HG03196 (cell line): Measurements from ENCODE around the gene LRRC26.
A peak's percentile ranks its signal among the peaks of the same experiment; 100 is the strongest.

Source experiments
- ATAC-seq: cut with Tn5 transposase; IDR thresholded peaks from one replicate; pipeline ENCODE4 v1.9.1; 2021; ENCODE audit not compliant: unreplicated experiment

Gene LRRC26

GRCh38 chr9:137157618-137158415 lies 12.0 kb downstream of the LRRC26 start:
- ATAC-seq = no peak

- ATAC-seq = no peak
Measured at GRCh38 chr9:137156567-137157375, 13.1 kb downstream of the LRRC26 start.

GRCh38 chr9:137152844-137153405 lies 16.9 kb downstream of the LRRC26 start:
- ATAC-seq = no peak

GRCh38 chr9:137150617-137151457 lies 19.0 kb downstream of the LRRC26 start:
- peak; percentile 46 for ATAC-seq

GRCh38 chr9:137149942-137150616 lies 19.8 kb downstream of the LRRC26 start:
- ATAC-seq = peak; percentile 15

- no peak for ATAC-seq
Measured at GRCh38 chr9:137149363-137149762, 20.5 kb downstream of the LRRC26 start.

- ATAC-seq = no peak
Measured at GRCh38 chr9:137148661-137149060, 21.2 kb downstream of the LRRC26 start.

GRCh38 chr9:137148242-137148641 lies 21.6 kb downstream of the LRRC26 start:
- ATAC-seq = no peak

- no peak for ATAC-seq
Measured at GRCh38 chr9:137147793-137148160, 22.1 kb downstream of the LRRC26 start.

- ATAC-seq = no peak
Measured at GRCh38 chr9:137147091-137147792, 22.6 kb downstream of the LRRC26 start.

GRCh38 chr9:137146527-137146918 lies 23.3 kb downstream of the LRRC26 start:
- no peak for ATAC-seq

- no peak for ATAC-seq
Measured at GRCh38 chr9:137145731-137146526, 23.9 kb downstream of the LRRC26 start.

GRCh38 chr9:137143459-137143858 lies 26.4 kb downstream of the LRRC26 start:
- no peak for ATAC-seq

GRCh38 chr9:137141976-137142936 lies 27.6 kb downstream of the LRRC26 start:
- ATAC-seq = no peak

GRCh38 chr9:137141050-137141810 lies 28.6 kb downstream of the LRRC26 start:
- ATAC-seq = no peak

GRCh38 chr9:137140151-137141012 lies 29.5 kb downstream of the LRRC26 start:
- ATAC-seq = no peak
